Panc1 (cell line): ENCODE data around the gene ABI1. TPM values are rescaled to one million over a fixed set of nuclear protein-coding genes. Genes with fewer than 3 reads are reported as not detected.

Experiments used
- ATAC-seq: fragments of 200-7000 bp; cut with Tn5 transposase; 2 replicates; pipeline ENCODE4 v1.9.1; 2020; ENCODE audit warnings: mild to moderate bottlenecking, moderate library complexity
- BruUV-seq: library from RNA; stranded (reverse); fragments of 400-500 nt; replicated peaks from 2 replicates; lab custom pipeline; 2021; lab: Mats Ljungman, UMichigan
- CTCF ChIA-PET: fragments of 300-600 bp; sonication (Branson Sonifier 250); formaldehyde crosslinking; loops from one replicate; lab custom pipeline; 2022; ENCODE audit warnings: antibody characterized with exemption; lab: Charles Lee
- POLR2A ChIA-PET: fragments of 300-600 bp; sonication (Branson Sonifier 250); formaldehyde crosslinking; loops from one replicate; lab custom pipeline; 2022; ENCODE audit warnings: antibody characterized with exemption; lab: Charles Lee
- DNase-seq: peaks from one replicate; pipeline ENCODE4 v3.0.0-alpha.2; 2010; ENCODE audit warnings: low read depth, low spot score
- H3K27ac ChIP-seq: 2 replicates; pipeline ENCODE4 v1.5.1; 2011; ENCODE audit warnings: mild to moderate bottlenecking, low read length, inconsistent platforms
- H3K27me3 ChIP-seq: fragments of 200-500 bp; sonication (Bioruptor generic); 2 replicates; pipeline ENCODE4 v1.6.0; 2014; ENCODE audit warnings: low read length, inconsistent platforms; ENCODE audit not compliant: control insufficient read depth, insufficient read depth
- H3K36me3 ChIP-seq: fragments of 200-500 bp; sonication (Bioruptor generic); 2 replicates; pipeline ENCODE4 v1.5.1; 2014; ENCODE audit warnings: inconsistent platforms, mild to moderate bottlenecking, low read length, moderate library complexity; ENCODE audit not compliant: control insufficient read depth, insufficient read depth
- H3K4me1 ChIP-seq: 2 replicates; pipeline ENCODE4 v1.5.1; 2011; ENCODE audit warnings: inconsistent platforms, mild to moderate bottlenecking, low read length, moderate library complexity; ENCODE audit not compliant: control insufficient read depth, insufficient read depth
- H3K4me3 ChIP-seq, 2 experiments: 2 replicates each; pipeline ENCODE4 v1.5.1; 2011 to 2012; ENCODE audit warnings: low read depth in 2 of 2, low read length in 2 of 2, mild to moderate bottlenecking in 2 of 2, inconsistent platforms in 1 of 2, moderate library complexity in 1 of 2
- H3K9me3 ChIP-seq: fragments of 200-500 bp; sonication (Bioruptor generic); 2 replicates; pipeline ENCODE4 v1.5.1; 2014; ENCODE audit warnings: low read depth, mild to moderate bottlenecking, inconsistent platforms, low read length, moderate library complexity; ENCODE audit not compliant: control insufficient read depth, insufficient read depth
- POLR2AphosphoS5 ChIP-seq: IDR thresholded peaks from 2 replicates; pipeline ENCODE4 v1.6.1; 2012; ENCODE audit warnings: mild to moderate bottlenecking, low read depth, low read length, moderate library complexity
- SIN3A ChIP-seq: IDR thresholded peaks from 2 replicates; pipeline ENCODE4 v1.6.1; 2012; ENCODE audit warnings: low read depth, mild to moderate bottlenecking, low read length, moderate library complexity, borderline replicate concordance; ENCODE audit not compliant: insufficient read depth
- TCF7L2 ChIP-seq: IDR thresholded peaks from 2 replicates; pipeline ENCODE4 v1.6.1; 2011; ENCODE audit warnings: mild to moderate bottlenecking, low read depth, low read length, inconsistent platforms
- in situ Hi-C: cut with HindIII; loops from 2 replicates; pipeline ENCODE4 v1.10.0; 2016; ENCODE audit warnings: low sequenced_read_pairs, low pct_unique_long_range_greater_than_20kb
- intact Hi-C: fragments of 100-400 bp; cut with micrococcal nuclease; formaldehyde crosslinking; loops from one replicate; pipeline ENCODE4 v1.10.0; 2022; ENCODE audit not compliant: unreplicated experiment
- total RNA-seq: library from RNA; stranded (reverse); gene quantifications from one replicate; pipeline ENCODE4 v1.2.1, GENCODE V29; 2021; ENCODE audit not compliant: unreplicated experiment
- TF ChIP-seq, protein P1 (sequence below), 2 experiments: IDR thresholded peaks; 2 replicates each; pipeline ENCODE4 v1.6.1; 2011 to 2012; ENCODE audit warnings: low read depth in 2 of 2, control low read depth in 1 of 2, low read length in 1 of 2, mild to moderate bottlenecking in 1 of 2, moderate library complexity in 1 of 2; ENCODE audit not compliant: insufficient read depth in 1 of 2
- TF ChIP-seq, protein P2 (sequence below): fragments of 450-650 bp; IDR thresholded peaks from 2 replicates; pipeline ENCODE4 v1.5.1; 2017; ENCODE audit warnings: mild to moderate bottlenecking

The ABI1 gene
- total RNA-seq, 1 experiment from 2014 or later = 35.2 TPM

DNA sequence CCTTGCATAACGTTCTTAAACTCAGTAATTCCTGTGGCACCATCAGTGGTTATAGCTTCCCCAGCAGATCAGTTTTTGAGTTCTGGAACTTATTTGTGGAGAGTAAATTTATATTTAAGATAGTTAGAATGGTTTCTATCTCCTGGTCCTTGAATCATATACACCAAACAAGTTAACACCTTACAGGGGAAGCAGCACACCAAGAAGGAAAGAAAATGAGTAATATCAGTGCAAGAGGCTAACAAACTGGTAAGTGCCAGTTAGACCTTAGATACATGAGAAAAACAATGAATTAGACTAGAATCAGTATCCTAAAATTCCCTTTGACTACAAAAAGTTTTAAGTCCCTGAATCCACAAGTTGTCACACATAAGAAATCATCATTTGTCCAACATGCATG, 54.2 kb downstream of the ABI1 start:
- ATAC-seq = no peak
- ChIA-PET POLR2A (no interaction called here), CTCF (no interaction called here)
- no peak overlapping the region for H3K27ac ChIP-seq
- H3K9me3 ChIP-seq = no peaks in the 10 kb centered on the region
- TF ChIP-seq, protein P1, sequence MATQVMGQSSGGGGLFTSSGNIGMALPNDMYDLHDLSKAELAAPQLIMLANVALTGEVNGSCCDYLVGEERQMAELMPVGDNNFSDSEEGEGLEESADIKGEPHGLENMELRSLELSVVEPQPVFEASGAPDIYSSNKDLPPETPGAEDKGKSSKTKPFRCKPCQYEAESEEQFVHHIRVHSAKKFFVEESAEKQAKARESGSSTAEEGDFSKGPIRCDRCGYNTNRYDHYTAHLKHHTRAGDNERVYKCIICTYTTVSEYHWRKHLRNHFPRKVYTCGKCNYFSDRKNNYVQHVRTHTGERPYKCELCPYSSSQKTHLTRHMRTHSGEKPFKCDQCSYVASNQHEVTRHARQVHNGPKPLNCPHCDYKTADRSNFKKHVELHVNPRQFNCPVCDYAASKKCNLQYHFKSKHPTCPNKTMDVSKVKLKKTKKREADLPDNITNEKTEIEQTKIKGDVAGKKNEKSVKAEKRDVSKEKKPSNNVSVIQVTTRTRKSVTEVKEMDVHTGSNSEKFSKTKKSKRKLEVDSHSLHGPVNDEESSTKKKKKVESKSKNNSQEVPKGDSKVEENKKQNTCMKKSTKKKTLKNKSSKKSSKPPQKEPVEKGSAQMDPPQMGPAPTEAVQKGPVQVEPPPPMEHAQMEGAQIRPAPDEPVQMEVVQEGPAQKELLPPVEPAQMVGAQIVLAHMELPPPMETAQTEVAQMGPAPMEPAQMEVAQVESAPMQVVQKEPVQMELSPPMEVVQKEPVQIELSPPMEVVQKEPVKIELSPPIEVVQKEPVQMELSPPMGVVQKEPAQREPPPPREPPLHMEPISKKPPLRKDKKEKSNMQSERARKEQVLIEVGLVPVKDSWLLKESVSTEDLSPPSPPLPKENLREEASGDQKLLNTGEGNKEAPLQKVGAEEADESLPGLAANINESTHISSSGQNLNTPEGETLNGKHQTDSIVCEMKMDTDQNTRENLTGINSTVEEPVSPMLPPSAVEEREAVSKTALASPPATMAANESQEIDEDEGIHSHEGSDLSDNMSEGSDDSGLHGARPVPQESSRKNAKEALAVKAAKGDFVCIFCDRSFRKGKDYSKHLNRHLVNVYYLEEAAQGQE (IDR thresholded peaks at IDR 0.05; ENCODE audit: insufficient read depth in 1 of 2, low read depth in 2 of 2, low read length in 1 of 2) = no peak
- TF ChIP-seq POLR2AphosphoS5 (no peak), TCF7L2 (no peak), SIN3A (no peak)
- TF ChIP-seq, protein P2, sequence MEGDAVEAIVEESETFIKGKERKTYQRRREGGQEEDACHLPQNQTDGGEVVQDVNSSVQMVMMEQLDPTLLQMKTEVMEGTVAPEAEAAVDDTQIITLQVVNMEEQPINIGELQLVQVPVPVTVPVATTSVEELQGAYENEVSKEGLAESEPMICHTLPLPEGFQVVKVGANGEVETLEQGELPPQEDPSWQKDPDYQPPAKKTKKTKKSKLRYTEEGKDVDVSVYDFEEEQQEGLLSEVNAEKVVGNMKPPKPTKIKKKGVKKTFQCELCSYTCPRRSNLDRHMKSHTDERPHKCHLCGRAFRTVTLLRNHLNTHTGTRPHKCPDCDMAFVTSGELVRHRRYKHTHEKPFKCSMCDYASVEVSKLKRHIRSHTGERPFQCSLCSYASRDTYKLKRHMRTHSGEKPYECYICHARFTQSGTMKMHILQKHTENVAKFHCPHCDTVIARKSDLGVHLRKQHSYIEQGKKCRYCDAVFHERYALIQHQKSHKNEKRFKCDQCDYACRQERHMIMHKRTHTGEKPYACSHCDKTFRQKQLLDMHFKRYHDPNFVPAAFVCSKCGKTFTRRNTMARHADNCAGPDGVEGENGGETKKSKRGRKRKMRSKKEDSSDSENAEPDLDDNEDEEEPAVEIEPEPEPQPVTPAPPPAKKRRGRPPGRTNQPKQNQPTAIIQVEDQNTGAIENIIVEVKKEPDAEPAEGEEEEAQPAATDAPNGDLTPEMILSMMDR = no peak
- DNase-seq = no peak
- in situ Hi-C loops (no loop called here), intact Hi-C loops (no loop called here)
- H3K36me3 ChIP-seq = no peaks in the 10 kb centered on the region
- H3K4me1 ChIP-seq = no peaks in the 10 kb centered on the region
- no TSS peak for BruUV-seq
- H3K4me3 ChIP-seq = no peak overlapping the region
- no peaks in the 10 kb centered on the region for H3K27me3 ChIP-seq

DNA sequence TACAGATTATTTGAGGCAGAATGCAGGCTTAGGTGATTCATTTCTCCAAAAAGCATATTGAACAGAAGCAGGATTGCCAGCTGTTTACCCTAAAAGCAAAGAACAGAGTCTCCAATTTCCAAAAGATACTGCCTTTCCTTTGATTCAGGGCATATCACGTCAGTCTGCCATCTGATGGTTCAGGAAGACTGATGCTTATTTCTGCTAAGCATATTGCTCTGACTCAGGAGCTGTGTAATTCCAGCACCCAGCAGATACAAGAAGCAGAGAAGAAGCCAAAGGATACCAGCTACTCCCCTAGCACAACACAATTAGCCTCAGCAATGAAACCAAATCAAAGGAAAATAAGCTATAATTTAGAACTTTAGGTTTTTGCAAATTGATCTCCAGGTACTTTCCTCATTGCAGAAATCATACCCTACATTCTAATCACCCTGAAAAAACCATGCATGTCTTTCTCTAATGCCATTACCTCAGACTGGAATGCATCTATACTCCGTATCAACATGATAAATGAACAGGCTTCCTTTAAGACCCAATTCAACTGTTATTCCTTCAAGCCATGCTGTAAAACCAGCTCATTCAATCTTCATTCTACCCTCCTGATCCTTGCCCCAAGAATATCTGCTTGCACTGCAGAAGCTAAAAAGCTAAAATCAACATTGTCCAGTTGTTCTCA, 55.1 kb downstream of the ABI1 start:
- Histone ChIP-seq H3K4me3 (no peak overlapping the region), H3K27ac (no peak overlapping the region), H3K27me3 (no peaks in the 10 kb centered on the region), H3K36me3 (no peaks in the 10 kb centered on the region), H3K9me3 (no peaks in the 10 kb centered on the region), H3K4me1 (no peaks in the 10 kb centered on the region)
- no TSS peak for BruUV-seq
- CTCF ChIA-PET = no interaction called here
- POLR2A ChIA-PET = no interaction called here
- in situ Hi-C loops = no loop called here
- no peak for ATAC-seq
- DNase-seq = no peak
- TF ChIP-seq, protein P2 = no peak
- TF ChIP-seq SIN3A (no peak), POLR2AphosphoS5 (no peak), TCF7L2 (no peak)
- TF ChIP-seq, protein P1 (IDR thresholded peaks at IDR 0.05; ENCODE audit: insufficient read depth in 1 of 2, low read depth in 2 of 2, low read length in 1 of 2) = no peak
- intact Hi-C loops = no loop called here
